Mesothelial cell of epicardium (in vitro differentiated cells): ENCODE results near the gene ARL15. TPM values are rescaled to one million over a fixed set of nuclear protein-coding genes. Genes with fewer than 3 reads are reported as not detected.

Experiments
- DNase-seq, 2 experiments: peaks; one replicate each; pipeline ENCODE4 v3.0.0; 2021; ENCODE audit warnings: low spot score in 2 of 2; ENCODE audit not compliant: unreplicated experiment in 2 of 2
- H3K27ac Mint-ChIP-seq: 2 replicates; pipeline ENCODE4 v1.8.0; 2021; ENCODE audit warnings: mixed read lengths
- H3K27me3 Mint-ChIP-seq: 2 replicates; pipeline ENCODE4 v1.8.0; 2021; ENCODE audit warnings: low read depth, mixed read lengths
- H3K36me3 Mint-ChIP-seq: 2 replicates; pipeline ENCODE4 v1.8.0; 2021; ENCODE audit warnings: mixed read lengths
- H3K4me1 Mint-ChIP-seq: 2 replicates; pipeline ENCODE4 v1.8.0; 2021; ENCODE audit warnings: mixed read lengths
- H3K4me3 Mint-ChIP-seq: 2 replicates; pipeline ENCODE4 v1.8.0; 2021; ENCODE audit warnings: mild to moderate bottlenecking, moderate library complexity, mixed read lengths
- H3K9me3 Mint-ChIP-seq: 2 replicates; pipeline ENCODE4 v1.8.0; 2021; ENCODE audit warnings: mixed read lengths
- CTCF ChIP-seq: fragments of 200-600 bp; sonication (generic); IDR thresholded peaks from one replicate; pipeline ENCODE4 v1.5.0; 2021; ENCODE audit warnings: antibody characterized with exemption; ENCODE audit not compliant: unreplicated experiment
- total RNA-seq: library from RNA; stranded (reverse); gene quantifications from 3 replicates; pipeline ENCODE4 v1.2.1, GENCODE V29; 2021

ARL15 gene
- total RNA-seq, 1 donor from 2014 or later, result 24.8 TPM

- TF ChIP-seq CTCF, result no peak
- DNase-seq, result no peak
- Mint-ChIP-seq H3K36me3 (no peaks in the 10 kb centered on the region), H3K4me1 (peaks cover 6% of the 10 kb centered on the region), H3K4me3 (no peak overlapping the region), H3K27me3 (no peaks in the 10 kb centered on the region), H3K9me3 (no peaks in the 10 kb centered on the region), H3K27ac (no peak overlapping the region)
Observed at GRCh38 chr5:53884844-53885243, 425.5 kb downstream of the ARL15 start.

GRCh38 chr5:53884417-53884816 is 426.0 kb downstream of the ARL15 start:
- H3K4me1 Mint-ChIP-seq, result peaks cover 6% of the 10 kb centered on the region
- no peaks in the 10 kb centered on the region for H3K36me3 Mint-ChIP-seq
- H3K4me3 Mint-ChIP-seq, result no peak overlapping the region
- H3K27me3 Mint-ChIP-seq, result no peaks in the 10 kb centered on the region
- no peak for DNase-seq
- H3K27ac Mint-ChIP-seq, result no peak overlapping the region
- TF ChIP-seq CTCF, result no peak
- no peaks in the 10 kb centered on the region for H3K9me3 Mint-ChIP-seq

GRCh38 chr5:53882676-53883031 is 427.7 kb downstream of the ARL15 start:
- H3K4me1 Mint-ChIP-seq, result peaks cover 6% of the 10 kb centered on the region
- H3K27me3 Mint-ChIP-seq, result no peaks in the 10 kb centered on the region
- H3K4me3 Mint-ChIP-seq, result no peak overlapping the region
- TF ChIP-seq CTCF, result no peak
- H3K36me3 Mint-ChIP-seq, result no peaks in the 10 kb centered on the region
- no peaks in the 10 kb centered on the region for H3K9me3 Mint-ChIP-seq
- no peak overlapping the region for H3K27ac Mint-ChIP-seq
- no peak for DNase-seq

- DNase-seq, result no peak
- no peak overlapping the region for H3K27ac Mint-ChIP-seq
- H3K27me3 Mint-ChIP-seq, result no peaks in the 10 kb centered on the region
- H3K9me3 Mint-ChIP-seq, result no peaks in the 10 kb centered on the region
- no peaks in the 10 kb centered on the region for H3K36me3 Mint-ChIP-seq
- no peak overlapping the region for H3K4me3 Mint-ChIP-seq
- H3K4me1 Mint-ChIP-seq, result peaks cover 6% of the 10 kb centered on the region
- no peak for TF ChIP-seq CTCF
Observed at GRCh38 chr5:53882006-53882675, 428.2 kb downstream of the ARL15 start.

GRCh38 chr5:53879708-53880323 is 430.6 kb downstream of the ARL15 start:
- Mint-ChIP-seq H3K4me3 (no peak overlapping the region), H3K36me3 (no peaks in the 10 kb centered on the region)
- no peak for DNase-seq

More at GRCh38 chr5:53879708-53880323, 430.6 kb downstream of the ARL15 start:
- no peak for TF ChIP-seq CTCF
- Mint-ChIP-seq H3K27me3 (no peaks in the 10 kb centered on the region), H3K27ac (no peak overlapping the region), H3K4me1 (peaks cover 6% of the 10 kb centered on the region), H3K9me3 (peaks cover 3% of the 10 kb centered on the region)
